K562 (cell line): ENCODE measurements around the gene C2CD2. TPM values are rescaled to one million over a fixed set of nuclear protein-coding genes. Genes with fewer than 3 reads are reported as not detected.
A peak's percentile ranks its signal among the peaks of the same experiment; 100 is the strongest.

Source experiments
- BDP1 ChIP-seq: IDR thresholded peaks from 3 replicates; pipeline ENCODE4 v1.6.1; 2011; ENCODE audit not compliant: insufficient read length, insufficient read depth
- HDGF ChIP-seq: fragments of 450-650 bp; IDR thresholded peaks from 2 replicates; pipeline ENCODE4 v1.6.1; 2016
- NEUROD1 ChIP-seq: fragments of 150-350 bp; IDR thresholded peaks from 2 replicates; pipeline ENCODE4 v1.6.1; 2014; ENCODE audit warnings: borderline replicate concordance, low read length, low read depth; ENCODE audit not compliant: partially characterized antibody
- RBM25 ChIP-seq: fragments of 200-400 bp; formaldehyde crosslinking; IDR thresholded peaks from 2 replicates; pipeline ENCODE4 v1.6.1; 2018; ENCODE audit warnings: low read length, low read depth, moderate library complexity; ENCODE audit not compliant: severe bottlenecking
- SNIP1 ChIP-seq: fragments of 450-650 bp; IDR thresholded peaks from 2 replicates; pipeline ENCODE4 v1.7.1; 2017; ENCODE audit warnings: low read depth, mild to moderate bottlenecking
- ZNF121 ChIP-seq: sonication (generic); formaldehyde crosslinking; conservative IDR thresholded peaks from 2 replicates; pipeline ENCODE4 v1.8.0; 2022; ENCODE audit warnings: missing genetic modification reagents
- ZNF274 ChIP-seq: IDR thresholded peaks from 2 replicates; pipeline ENCODE4 v1.6.1; 2011; ENCODE audit warnings: low read depth, mild to moderate bottlenecking, low read length, moderate library complexity, borderline replicate concordance
- polyA plus RNA-seq, 8 experiments: library from polyadenylated mRNA; depleted of rRNA in 4 of 8; stranded (reverse) in 5 of 8; unstranded in 3 of 8; fragments of >200 nt; fragmentation: Nextera tagmentation in 2 of 8; fragmentation: Illumina TruSeq in 1 of 8; extraction: Ambion mirVana in 2 of 8; extraction: Trizol in 1 of 8; gene quantifications; 2 replicates each; pipeline versions ENCODE4 v1.2.1 to v1.2.3, GENCODE V29; 2011 to 2014; ENCODE audit warnings: inconsistent platforms in 1 of 8, missing spikeins in 1 of 8
- total RNA-seq, 7 experiments: library from RNA; depleted of rRNA in 6 of 7; stranded (reverse); fragments of >200 nt in 6 of 7; fragmentation: Illumina TruSeq in 2 of 7; extraction: Trizol in 2 of 7; gene quantifications; 2 replicates each; pipeline versions ENCODE4 v1.2.1 to v1.2.3, GENCODE V29; 2011 to 2021; ENCODE audit warnings: low replicate concordance in 1 of 7
- TF ChIP-seq, protein P1 (sequence below): fragments of 450-650 bp; formaldehyde crosslinking; IDR thresholded peaks from 2 replicates; pipeline ENCODE4 v1.4.0; 2022; ENCODE audit warnings: missing genetic modification characterization
- TF ChIP-seq, protein P2 (sequence below): sonication (generic); formaldehyde crosslinking; IDR thresholded peaks from 2 replicates; pipeline ENCODE4 v1.8.0; 2023; ENCODE audit warnings: mild to moderate bottlenecking, missing genetic modification reagents
- TF ChIP-seq, protein P3 (sequence below), 3 experiments: IDR thresholded peaks in 2 of 3; conservative IDR thresholded peaks in 1 of 3; 2 replicates each; pipeline ENCODE4 v1.5.1; 2011 to 2012; ENCODE audit warnings: low read length in 3 of 3, mild to moderate bottlenecking in 3 of 3, control low read depth in 2 of 3, improper control_type of control experiment in 1 of 3, inconsistent platforms in 1 of 3, low read depth in 1 of 3, mixed read lengths in 1 of 3, moderate library complexity in 1 of 3; ENCODE audit not compliant: insufficient read depth in 2 of 3
- TF ChIP-seq, protein P4 (sequence below): fragments of 450-650 bp; IDR thresholded peaks from 2 replicates; pipeline ENCODE4 v1.6.1; 2017; ENCODE audit warnings: antibody characterized with exemption

C2CD2 gene
- total and polyA plus RNA-seq, 9 of the 15 experiments (the other 6 are each of a cell fraction or from before 2014, with no cell fraction given) = 1.3 to 21.6 (median 12.1) TPM

DNA sequence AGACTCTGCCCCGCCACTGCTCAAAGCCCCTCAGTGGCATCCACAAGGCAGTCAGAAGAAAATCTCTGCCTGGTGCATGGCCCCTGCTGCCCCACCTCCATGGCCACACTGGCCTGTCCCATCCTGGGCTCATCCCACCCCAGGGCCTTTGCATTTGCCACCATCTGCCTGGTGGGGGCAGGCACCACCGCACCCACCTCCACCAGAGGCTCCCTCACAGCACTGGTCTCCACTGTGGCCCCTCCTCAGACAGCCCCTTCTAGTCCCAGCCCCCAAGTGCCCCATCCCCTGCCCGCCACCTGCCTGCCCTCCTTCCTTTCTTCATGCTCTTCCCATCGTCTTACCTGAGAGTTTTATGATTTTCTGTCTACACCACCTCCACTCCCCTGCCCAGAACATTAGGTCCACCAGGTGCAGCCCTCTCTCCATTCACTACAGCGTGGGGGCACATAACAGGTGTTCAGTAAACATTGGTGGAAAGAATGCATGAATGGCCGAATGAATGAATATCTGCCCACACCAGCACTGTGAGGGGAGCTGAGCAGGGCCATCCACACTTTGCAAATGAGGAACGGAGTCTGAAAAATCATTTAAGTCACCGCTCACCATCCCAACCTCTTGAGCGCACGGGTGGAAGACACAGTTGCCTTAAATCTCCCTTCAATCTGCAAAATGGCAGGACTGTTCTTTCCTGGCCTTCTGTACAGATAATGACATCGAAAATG is 76.7 kb downstream of the C2CD2 start (continued):
- TF ChIP-seq, protein P1, sequence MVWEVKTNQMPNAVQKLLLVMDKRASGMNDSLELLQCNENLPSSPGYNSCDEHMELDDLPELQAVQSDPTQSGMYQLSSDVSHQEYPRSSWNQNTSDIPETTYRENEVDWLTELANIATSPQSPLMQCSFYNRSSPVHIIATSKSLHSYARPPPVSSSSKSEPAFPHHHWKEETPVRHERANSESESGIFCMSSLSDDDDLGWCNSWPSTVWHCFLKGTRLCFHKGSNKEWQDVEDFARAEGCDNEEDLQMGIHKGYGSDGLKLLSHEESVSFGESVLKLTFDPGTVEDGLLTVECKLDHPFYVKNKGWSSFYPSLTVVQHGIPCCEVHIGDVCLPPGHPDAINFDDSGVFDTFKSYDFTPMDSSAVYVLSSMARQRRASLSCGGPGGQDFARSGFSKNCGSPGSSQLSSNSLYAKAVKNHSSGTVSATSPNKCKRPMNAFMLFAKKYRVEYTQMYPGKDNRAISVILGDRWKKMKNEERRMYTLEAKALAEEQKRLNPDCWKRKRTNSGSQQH (CRISPR knock-in tag) = no peak
- peak; percentile 36 for TF ChIP-seq RBM25
- no peak for TF ChIP-seq NEUROD1
- no peak for TF ChIP-seq BDP1
- peak; percentile 69; the same call in 1 of the 2 replicates for TF ChIP-seq HDGF
- TF ChIP-seq, protein P2, sequence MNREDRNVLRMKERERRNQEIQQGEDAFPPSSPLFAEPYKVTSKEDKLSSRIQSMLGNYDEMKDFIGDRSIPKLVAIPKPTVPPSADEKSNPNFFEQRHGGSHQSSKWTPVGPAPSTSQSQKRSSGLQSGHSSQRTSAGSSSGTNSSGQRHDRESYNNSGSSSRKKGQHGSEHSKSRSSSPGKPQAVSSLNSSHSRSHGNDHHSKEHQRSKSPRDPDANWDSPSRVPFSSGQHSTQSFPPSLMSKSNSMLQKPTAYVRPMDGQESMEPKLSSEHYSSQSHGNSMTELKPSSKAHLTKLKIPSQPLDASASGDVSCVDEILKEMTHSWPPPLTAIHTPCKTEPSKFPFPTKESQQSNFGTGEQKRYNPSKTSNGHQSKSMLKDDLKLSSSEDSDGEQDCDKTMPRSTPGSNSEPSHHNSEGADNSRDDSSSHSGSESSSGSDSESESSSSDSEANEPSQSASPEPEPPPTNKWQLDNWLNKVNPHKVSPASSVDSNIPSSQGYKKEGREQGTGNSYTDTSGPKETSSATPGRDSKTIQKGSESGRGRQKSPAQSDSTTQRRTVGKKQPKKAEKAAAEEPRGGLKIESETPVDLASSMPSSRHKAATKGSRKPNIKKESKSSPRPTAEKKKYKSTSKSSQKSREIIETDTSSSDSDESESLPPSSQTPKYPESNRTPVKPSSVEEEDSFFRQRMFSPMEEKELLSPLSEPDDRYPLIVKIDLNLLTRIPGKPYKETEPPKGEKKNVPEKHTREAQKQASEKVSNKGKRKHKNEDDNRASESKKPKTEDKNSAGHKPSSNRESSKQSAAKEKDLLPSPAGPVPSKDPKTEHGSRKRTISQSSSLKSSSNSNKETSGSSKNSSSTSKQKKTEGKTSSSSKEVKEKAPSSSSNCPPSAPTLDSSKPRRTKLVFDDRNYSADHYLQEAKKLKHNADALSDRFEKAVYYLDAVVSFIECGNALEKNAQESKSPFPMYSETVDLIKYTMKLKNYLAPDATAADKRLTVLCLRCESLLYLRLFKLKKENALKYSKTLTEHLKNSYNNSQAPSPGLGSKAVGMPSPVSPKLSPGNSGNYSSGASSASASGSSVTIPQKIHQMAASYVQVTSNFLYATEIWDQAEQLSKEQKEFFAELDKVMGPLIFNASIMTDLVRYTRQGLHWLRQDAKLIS (CRISPR knock-in tag) = no peak
- no peak for TF ChIP-seq ZNF274
- TF ChIP-seq, protein P3, sequence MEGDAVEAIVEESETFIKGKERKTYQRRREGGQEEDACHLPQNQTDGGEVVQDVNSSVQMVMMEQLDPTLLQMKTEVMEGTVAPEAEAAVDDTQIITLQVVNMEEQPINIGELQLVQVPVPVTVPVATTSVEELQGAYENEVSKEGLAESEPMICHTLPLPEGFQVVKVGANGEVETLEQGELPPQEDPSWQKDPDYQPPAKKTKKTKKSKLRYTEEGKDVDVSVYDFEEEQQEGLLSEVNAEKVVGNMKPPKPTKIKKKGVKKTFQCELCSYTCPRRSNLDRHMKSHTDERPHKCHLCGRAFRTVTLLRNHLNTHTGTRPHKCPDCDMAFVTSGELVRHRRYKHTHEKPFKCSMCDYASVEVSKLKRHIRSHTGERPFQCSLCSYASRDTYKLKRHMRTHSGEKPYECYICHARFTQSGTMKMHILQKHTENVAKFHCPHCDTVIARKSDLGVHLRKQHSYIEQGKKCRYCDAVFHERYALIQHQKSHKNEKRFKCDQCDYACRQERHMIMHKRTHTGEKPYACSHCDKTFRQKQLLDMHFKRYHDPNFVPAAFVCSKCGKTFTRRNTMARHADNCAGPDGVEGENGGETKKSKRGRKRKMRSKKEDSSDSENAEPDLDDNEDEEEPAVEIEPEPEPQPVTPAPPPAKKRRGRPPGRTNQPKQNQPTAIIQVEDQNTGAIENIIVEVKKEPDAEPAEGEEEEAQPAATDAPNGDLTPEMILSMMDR (IDR thresholded peaks at IDR 0.05 in 2 of 3, conservative IDR thresholded peaks at IDR 0.05 in 1 of 3; ENCODE audit: insufficient read depth in 2 of 3, low read depth in 1 of 3, low read length in 3 of 3) = peak in 2 of 3 experiments; percentile 13 to 20; a peak in 1 of 6 replicates
- TF ChIP-seq, protein P4, sequence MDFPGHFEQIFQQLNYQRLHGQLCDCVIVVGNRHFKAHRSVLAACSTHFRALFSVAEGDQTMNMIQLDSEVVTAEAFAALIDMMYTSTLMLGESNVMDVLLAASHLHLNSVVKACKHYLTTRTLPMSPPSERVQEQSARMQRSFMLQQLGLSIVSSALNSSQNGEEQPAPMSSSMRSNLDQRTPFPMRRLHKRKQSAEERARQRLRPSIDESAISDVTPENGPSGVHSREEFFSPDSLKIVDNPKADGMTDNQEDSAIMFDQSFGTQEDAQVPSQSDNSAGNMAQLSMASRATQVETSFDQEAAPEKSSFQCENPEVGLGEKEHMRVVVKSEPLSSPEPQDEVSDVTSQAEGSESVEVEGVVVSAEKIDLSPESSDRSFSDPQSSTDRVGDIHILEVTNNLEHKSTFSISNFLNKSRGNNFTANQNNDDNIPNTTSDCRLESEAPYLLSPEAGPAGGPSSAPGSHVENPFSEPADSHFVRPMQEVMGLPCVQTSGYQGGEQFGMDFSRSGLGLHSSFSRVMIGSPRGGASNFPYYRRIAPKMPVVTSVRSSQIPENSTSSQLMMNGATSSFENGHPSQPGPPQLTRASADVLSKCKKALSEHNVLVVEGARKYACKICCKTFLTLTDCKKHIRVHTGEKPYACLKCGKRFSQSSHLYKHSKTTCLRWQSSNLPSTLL = no peak
- no peak for TF ChIP-seq SNIP1
- TF ChIP-seq ZNF121 (CRISPR knock-in tag) = peak; percentile 81
